Breast epithelium (tissue), 4 donors: ENCODE results near the gene NCOA1. TPM values are rescaled to one million over a fixed set of nuclear protein-coding genes. Genes with fewer than 3 reads are reported as not detected.
A peak's percentile ranks its signal among the peaks of the same experiment; 100 is the strongest.

Source experiments
- DNase-seq, 2 donors: peaks; one replicate each; pipeline ENCODE4 v3.0.0-alpha.2; 2019; ENCODE audit warnings: low spot score in 2 of 2
- H3K27ac ChIP-seq, 2 donors: fragments of 200-600 bp; sonication (generic) in 1 of 2; one replicate each; pipeline ENCODE4 v1.5.1; 2016 to 2019; ENCODE audit warnings: mild to moderate bottlenecking in 1 of 2
- H3K27me3 ChIP-seq, 2 donors: fragments of 200-600 bp; sonication (generic) in 1 of 2; one replicate each; pipeline versions ENCODE4 v1.5.1 to v1.6.0; 2017 to 2019; ENCODE audit warnings: control low read depth in 1 of 2, mild to moderate bottlenecking in 1 of 2
- H3K36me3 ChIP-seq: fragments of 200-600 bp; one replicate; pipeline ENCODE4 v1.5.1; 2019
- H3K4me1 ChIP-seq, 2 donors: fragments of 200-600 bp; sonication (generic); one replicate each; pipeline ENCODE4 v1.5.1; 2016 to 2019; ENCODE audit warnings: control low read depth in 1 of 2
- H3K4me3 ChIP-seq, 3 donors: fragments of 200-600 bp; sonication (generic); 1 replicate in 2 of 3; 2 replicates in 1 of 3; pipeline ENCODE4 v1.5.1; 2016 to 2019; ENCODE audit warnings: mild to moderate bottlenecking in 3 of 3, moderate library complexity in 2 of 3
- H3K9me3 ChIP-seq, 2 donors: fragments of 200-600 bp; sonication (generic) in 1 of 2; one replicate each; pipeline ENCODE4 v1.5.1; 2016 to 2019; ENCODE audit warnings: control low read depth in 1 of 2
- POLR2A ChIP-seq: fragments of 450-650 bp; IDR thresholded peaks from one replicate; pipeline ENCODE4 v1.6.1; 2016; ENCODE audit warnings: antibody characterized with exemption, mild to moderate bottlenecking, moderate library complexity
- POLR2AphosphoS5 ChIP-seq, 3 donors: sonication (generic); formaldehyde crosslinking; IDR thresholded peaks; one replicate each; pipeline ENCODE4 v1.6.1; 2017; ENCODE audit warnings: antibody characterized with exemption in 3 of 3
- intact Hi-C: fragments of 100-400 bp; cut with DNase I; formaldehyde crosslinking; loops from one replicate; pipeline ENCODE4 v1.15.1; 2023; ENCODE audit warnings: low total_unique reads
- total RNA-seq, 3 donors: library from RNA; depleted of rRNA; stranded (reverse); fragments of >200 nt; gene quantifications; one replicate each; pipeline ENCODE4 v1.1.0, GENCODE V29; 2016
- TF ChIP-seq, protein P1 (sequence below), 3 donors: fragments of 450-650 bp; IDR thresholded peaks; one replicate each; pipeline ENCODE4 v1.5.1; 2016 to 2017; ENCODE audit warnings: antibody characterized with exemption in 3 of 3, mild to moderate bottlenecking in 3 of 3, moderate library complexity in 3 of 3

The NCOA1 gene
- total RNA-seq, 3 donors from 2014 or later = 66.4 to 83.4 (median 69.2) TPM

DNA sequence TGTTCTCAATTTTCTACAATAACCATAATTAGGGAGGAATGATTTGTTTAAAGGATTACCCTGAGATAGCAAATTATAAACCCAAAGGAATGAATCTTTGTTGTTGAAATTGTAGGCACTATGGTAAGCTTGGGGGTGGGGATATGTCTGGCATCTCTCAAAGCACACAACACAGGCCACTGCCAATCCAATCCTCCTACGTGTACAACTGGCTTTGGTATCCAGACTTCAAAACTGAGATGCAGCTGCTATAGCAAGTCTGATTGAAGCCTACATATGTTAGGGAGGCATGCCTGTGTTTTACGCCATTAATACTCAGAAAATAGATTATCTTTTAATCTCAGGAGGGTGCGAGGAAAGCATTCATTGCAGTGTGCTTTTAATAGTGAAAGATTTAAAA is 5.9 kb upstream of the NCOA1 start:
- TF ChIP-seq POLR2AphosphoS5 (IDR thresholded peaks at IDR 0.05) (no peak), POLR2A (no peak)
- TF ChIP-seq, protein P1, sequence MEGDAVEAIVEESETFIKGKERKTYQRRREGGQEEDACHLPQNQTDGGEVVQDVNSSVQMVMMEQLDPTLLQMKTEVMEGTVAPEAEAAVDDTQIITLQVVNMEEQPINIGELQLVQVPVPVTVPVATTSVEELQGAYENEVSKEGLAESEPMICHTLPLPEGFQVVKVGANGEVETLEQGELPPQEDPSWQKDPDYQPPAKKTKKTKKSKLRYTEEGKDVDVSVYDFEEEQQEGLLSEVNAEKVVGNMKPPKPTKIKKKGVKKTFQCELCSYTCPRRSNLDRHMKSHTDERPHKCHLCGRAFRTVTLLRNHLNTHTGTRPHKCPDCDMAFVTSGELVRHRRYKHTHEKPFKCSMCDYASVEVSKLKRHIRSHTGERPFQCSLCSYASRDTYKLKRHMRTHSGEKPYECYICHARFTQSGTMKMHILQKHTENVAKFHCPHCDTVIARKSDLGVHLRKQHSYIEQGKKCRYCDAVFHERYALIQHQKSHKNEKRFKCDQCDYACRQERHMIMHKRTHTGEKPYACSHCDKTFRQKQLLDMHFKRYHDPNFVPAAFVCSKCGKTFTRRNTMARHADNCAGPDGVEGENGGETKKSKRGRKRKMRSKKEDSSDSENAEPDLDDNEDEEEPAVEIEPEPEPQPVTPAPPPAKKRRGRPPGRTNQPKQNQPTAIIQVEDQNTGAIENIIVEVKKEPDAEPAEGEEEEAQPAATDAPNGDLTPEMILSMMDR (IDR thresholded peaks at IDR 0.05) = no peak
- Histone ChIP-seq H3K36me3 (no peaks in the 10 kb centered on the region), H3K9me3 (no peaks in the 10 kb centered on the region), H3K27ac (no peak overlapping the region), H3K4me1 (no peaks in the 10 kb centered on the region), H3K27me3 (no peaks in the 10 kb centered on the region), H3K4me3 (no peak overlapping the region)
- DNase-seq = no peak
- intact Hi-C loops = no loop called here

DNA sequence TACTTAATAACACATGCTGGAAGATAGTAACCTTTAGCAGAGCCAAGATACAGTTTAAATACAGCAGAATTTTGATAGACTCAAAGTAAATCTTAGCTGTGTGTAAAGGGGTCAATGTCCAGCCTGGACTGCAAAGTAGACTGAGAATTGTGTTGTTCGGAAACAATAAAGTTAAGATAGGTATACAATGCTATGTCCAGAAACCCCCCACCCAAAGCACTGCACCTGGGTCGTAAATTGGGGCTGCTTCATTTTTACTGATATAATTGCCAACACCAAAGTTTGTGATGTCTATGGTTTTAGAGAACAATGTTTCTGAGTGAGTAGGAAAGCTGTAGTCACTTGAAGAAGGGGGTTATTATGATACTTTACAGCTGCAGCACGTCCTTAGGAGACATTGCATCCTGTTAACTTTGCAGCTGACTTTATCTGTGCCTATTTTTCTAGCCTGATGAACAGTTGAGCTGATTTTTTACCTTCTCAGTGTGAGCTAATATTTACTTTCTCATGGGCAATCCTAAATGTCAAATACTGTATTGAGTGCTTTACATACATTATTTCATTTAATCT is 4.3 kb upstream of the NCOA1 start:
- H3K27ac ChIP-seq = no peak overlapping the region
- H3K36me3 ChIP-seq = no peaks in the 10 kb centered on the region
- TF ChIP-seq, protein P1 (IDR thresholded peaks at IDR 0.05) = no peak
- TF ChIP-seq POLR2AphosphoS5 (IDR thresholded peaks at IDR 0.05) = no peak
- no peak for TF ChIP-seq POLR2A
- H3K9me3 ChIP-seq = no peaks in the 10 kb centered on the region
- no peak for DNase-seq
- no peak overlapping the region for H3K4me3 ChIP-seq
- H3K27me3 ChIP-seq = no peaks in the 10 kb centered on the region
- H3K4me1 ChIP-seq = no peaks in the 10 kb centered on the region
- intact Hi-C loops = no loop called here

GRCh38 chr2:24489465-24490180 is 1.4 kb upstream of the NCOA1 start:
- Histone ChIP-seq H3K4me1 (no peaks in the 10 kb centered on the region), H3K9me3 (no peaks in the 10 kb centered on the region), H3K4me3 (peak overlapping the region in 1 of 3 donors; percentile 91), H3K36me3 (no peaks in the 10 kb centered on the region), H3K27ac (peak overlapping the region; percentile 92 to 99), H3K27me3 (no peaks in the 10 kb centered on the region)
- DNase-seq = no peak
- intact Hi-C loops = no loop called here
- TF ChIP-seq, protein P1 (IDR thresholded peaks at IDR 0.05) = no peak
- TF ChIP-seq POLR2AphosphoS5 (IDR thresholded peaks at IDR 0.05) = no peak

- Histone ChIP-seq H3K36me3 (no peaks in the 10 kb centered on the region), H3K27me3 (no peaks in the 10 kb centered on the region), H3K4me1 (no peaks in the 10 kb centered on the region), H3K4me3 (peak overlapping the region; percentile 81 to 91 (median 84)), H3K27ac (peak overlapping the region; percentile 92 to 99), H3K9me3 (no peaks in the 10 kb centered on the region)
- no peak for DNase-seq
- intact Hi-C loops = no loop called here
- TF ChIP-seq POLR2A = no peak
These were observed 819 bp upstream of the NCOA1 start for GRCh38 chr2:24490181-24490689.

- Histone ChIP-seq H3K27me3 (no peaks in the 10 kb centered on the region), H3K27ac (peak overlapping the region; percentile 92 to 99), H3K4me3 (peak overlapping the region; percentile 81 to 91 (median 84)), H3K9me3 (no peaks in the 10 kb centered on the region), H3K36me3 (no peaks in the 10 kb centered on the region), H3K4me1 (no peaks in the 10 kb centered on the region)
- TF ChIP-seq, protein P1 (IDR thresholded peaks at IDR 0.05) = no peak
- TF ChIP-seq POLR2AphosphoS5 (IDR thresholded peaks at IDR 0.05) (no peak), POLR2A (no peak)
- DNase-seq = peak; percentile 26 to 54
- intact Hi-C loops = no loop called here
These were observed 727 bp downstream of the NCOA1 start for GRCh38 chr2:24491542-24492420.
